Panc1 (cell line): ENCODE data around the gene FAM83D.

Experiments
- CTCF ChIP-seq: fragments of 450-650 bp; IDR thresholded peaks from 2 replicates; pipeline ENCODE4 v1.5.1; 2017; ENCODE audit warnings: mild to moderate bottlenecking
- POLR2AphosphoS5 ChIP-seq: IDR thresholded peaks from 2 replicates; pipeline ENCODE4 v1.6.1; 2012; ENCODE audit warnings: mild to moderate bottlenecking, low read depth, low read length, moderate library complexity
- REST ChIP-seq, 2 experiments: IDR thresholded peaks; 2 replicates each; pipeline ENCODE4 v1.6.1; 2011 to 2012; ENCODE audit warnings: low read depth in 2 of 2, control low read depth in 1 of 2, low read length in 1 of 2, mild to moderate bottlenecking in 1 of 2, moderate library complexity in 1 of 2; ENCODE audit not compliant: insufficient read depth in 1 of 2
- SIN3A ChIP-seq: IDR thresholded peaks from 2 replicates; pipeline ENCODE4 v1.6.1; 2012; ENCODE audit warnings: low read depth, mild to moderate bottlenecking, low read length, moderate library complexity, borderline replicate concordance; ENCODE audit not compliant: insufficient read depth

GRCh38 chr20:38940644-38941043 lies 14.4 kb downstream of the FAM83D start:
- TF ChIP-seq CTCF, result no peak
- TF ChIP-seq SIN3A, result no peak
- TF ChIP-seq REST (IDR thresholded peaks at IDR 0.05; ENCODE audit: insufficient read depth in 1 of 2, low read depth in 2 of 2, low read length in 1 of 2), result no peak
- TF ChIP-seq POLR2AphosphoS5, result no peak
